Ammon's horn (tissue), 1 donor: ENCODE measurements around the gene HID1.
"Not testable (repeated sequence)": the region's sequence is repeated elsewhere in the genome, so short reads cannot be mapped to it uniquely, and the experiment has no call there.

Experiments used
- DNase-seq: peaks from one replicate; pipeline ENCODE4 v3.0.0-alpha.2; 2016; ENCODE audit warnings: low spot score

HID1 gene

GRCh38 chr17:74922694-74923537 lies 49.6 kb downstream of the HID1 start, which contains the start of gene USH1G:
TSS of gene USH1G (minus strand) at chr17:74923255. CDS start at chr17:74923073, 182 bp downstream.
- DNase-seq = no peak

DNA sequence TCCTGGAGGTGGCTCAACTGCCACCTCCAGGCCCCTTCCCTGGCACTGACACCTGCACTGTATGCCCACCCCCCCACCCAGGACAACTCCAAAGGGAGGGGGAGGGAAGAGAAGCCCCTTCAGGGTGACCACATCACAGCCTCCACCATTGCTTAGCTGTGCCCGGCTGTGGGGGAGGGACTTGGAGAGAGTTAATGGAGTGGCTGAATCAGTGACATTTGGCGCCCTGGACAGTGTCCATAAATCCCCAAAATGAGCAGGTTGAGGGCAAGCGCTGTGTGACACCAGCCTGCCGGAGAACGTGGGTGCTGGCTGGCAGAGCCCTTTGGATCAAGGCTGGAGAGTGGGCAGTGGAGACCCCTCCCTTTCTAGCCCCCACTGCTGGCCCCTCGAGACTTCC lies 50.4 kb downstream of the HID1 start:
- DNase-seq = no peak

DNA sequence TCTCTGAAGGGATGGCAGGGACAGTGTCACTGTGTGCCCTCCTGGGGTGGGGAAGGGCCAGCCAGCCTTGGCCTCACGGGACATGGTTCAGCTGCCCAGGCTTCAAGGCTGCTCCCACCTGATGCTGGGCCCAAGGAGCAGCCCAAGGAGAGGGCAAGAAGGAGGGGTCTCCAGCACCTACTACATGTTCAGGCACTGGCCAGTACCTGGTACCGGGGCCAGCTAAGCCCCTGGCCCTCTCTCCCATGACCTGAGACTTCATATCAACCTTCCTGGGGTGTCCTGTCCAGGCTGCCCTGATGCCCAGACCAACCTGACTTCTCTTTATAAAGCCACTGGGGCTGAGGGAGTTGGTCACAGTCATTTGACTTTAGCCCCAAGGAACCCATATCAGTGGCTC lies 50.8 kb downstream of the HID1 start:
- no peak for DNase-seq

GRCh38 chr17:74921026-74921681 lies 51.4 kb downstream of the HID1 start:
- no peak for DNase-seq

DNA sequence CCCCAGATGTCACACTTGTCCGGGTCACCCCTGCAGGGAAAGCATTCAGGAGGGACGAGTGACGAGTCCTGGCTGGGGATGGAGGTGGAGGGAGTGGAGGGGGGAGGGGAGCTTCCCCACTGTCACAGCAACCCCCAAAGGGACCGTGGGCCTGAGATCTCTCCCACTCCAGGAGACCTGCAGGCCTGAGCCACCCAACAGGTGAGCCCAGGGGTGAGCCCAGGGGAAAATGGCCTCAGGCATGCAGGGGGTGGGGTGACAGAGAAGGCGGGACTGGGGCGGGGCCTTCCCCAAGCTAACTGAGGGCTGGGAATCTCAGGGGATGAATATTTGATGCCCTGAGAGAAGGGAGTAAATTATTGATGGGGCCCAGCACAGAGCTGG lies 51.9 kb downstream of the HID1 start:
- DNase-seq = no peak

- no peak for DNase-seq
These were observed 52.3 kb downstream of the HID1 start for GRCh38 chr17:74920306-74920620.

DNA sequence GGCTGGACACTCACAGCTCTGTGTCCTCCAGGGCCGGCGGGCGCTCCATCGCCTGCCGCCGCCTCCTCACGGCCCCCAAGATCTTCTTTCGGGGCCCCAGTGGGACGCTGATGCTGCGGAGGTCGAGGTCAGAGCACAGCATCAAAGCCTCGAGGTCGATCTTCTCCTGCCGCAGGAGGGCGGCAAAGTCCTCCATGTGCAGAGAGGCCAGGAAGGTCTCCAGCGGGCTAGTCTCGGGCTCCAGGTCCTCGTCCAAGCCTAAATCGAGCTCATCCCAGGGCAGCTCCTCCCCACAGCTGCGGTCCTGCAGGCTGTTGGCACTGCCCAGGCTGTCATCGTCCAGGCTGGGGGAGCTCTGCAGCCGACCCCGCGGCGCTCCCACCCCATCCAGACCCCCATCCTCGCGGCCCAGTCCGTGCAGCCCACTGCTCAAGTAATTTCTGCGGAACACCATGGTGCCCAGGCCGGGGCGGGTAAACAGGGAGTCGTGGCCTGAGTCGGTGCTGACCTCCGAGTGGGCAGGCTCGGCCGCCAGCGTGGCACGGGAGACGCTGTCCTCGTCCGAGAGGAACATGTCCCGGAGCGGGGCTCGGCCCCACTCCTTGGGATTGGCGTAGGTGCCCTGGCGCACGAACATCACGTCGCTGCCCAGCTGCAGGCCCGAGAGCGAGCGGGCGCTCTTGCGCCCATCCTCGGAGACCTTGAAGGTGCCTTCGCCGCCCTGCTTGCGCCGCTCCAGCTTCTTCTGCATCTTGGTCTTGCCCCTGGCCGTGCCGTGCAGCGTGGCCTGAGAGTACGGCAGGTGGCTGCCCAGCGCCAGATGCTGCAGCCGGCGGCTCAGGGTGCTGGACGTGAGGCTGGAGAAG lies 52.9 kb downstream of the HID1 start:
- no peak for DNase-seq

- DNase-seq = no peak
These were observed 53.7 kb downstream of the HID1 start for GRCh38 chr17:74918906-74919305.

DNA sequence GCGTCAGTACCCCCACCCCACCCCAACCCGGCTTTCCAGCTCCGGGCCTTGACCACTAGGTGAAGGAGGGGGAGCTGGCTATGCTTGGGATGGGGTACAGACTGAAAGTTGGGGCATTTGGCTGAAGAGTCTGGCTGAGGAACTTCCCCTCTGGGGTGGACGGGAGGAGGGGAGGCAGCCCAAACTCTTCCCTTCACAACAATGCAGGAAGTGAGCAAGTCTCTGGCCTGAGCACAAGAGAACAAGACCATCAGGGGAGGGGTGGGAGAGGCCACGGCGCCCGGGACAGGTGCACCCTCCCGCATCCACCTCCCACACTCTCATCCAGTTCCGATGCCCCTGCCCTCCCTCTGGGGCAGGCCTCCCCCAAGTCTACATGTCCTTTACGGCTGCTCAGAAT lies 55.1 kb downstream of the HID1 start:
- peak; percentile 38 for DNase-seq

DNA sequence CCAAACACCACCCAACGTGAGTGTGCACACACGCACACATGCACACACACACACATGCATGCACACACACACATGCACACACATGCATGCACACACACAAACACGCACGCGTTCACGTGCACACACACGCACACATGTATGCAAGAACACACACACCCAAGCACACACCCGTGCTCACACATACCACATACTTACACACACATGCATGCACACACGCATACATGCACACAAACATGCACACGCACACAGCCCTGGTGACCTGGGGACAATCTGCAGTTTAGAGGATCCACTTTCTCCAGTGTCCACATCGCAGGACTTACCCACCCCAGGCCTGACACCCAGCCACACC lies 55.7 kb downstream of the HID1 start:
- DNase-seq = no peak

DNA sequence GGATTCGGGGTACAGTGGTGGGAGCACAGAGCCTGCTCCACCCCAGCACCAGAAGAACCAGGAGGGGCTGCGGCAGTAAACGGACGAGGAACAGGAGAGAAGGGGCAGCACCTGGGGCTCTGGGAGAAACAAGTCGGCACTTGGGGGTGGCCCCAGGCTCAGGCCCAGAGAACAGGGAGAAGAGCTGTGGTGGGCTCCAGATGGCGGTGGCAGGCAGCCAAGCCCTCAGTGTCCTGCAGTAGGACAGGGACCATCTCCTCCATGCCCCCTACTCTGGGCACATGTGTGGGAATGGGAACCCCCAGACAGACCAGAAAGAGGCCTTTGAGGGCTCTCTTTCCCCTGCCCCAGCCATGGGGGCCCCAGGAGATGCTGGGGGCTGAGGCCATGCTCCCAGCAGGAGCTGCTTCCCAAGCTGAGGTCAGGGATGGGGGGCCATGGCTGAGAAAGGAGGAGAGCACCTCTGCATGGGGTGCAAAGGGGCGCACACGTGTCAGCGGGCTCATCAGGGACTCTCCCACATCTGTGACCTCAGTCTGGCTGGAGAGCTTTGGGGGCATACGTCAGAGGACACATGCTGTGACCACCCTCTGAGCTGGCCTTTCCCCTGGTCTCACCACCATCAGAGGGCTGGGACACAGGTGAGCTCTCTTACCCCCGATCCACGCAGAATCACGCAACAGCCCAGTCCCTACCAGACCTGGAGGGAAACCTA lies 56.3 kb downstream of the HID1 start:
- no peak for DNase-seq

- not testable (repeated sequence) for DNase-seq
These were observed 61.1 kb downstream of the HID1 start for GRCh38 chr17:74911423-74911822.

DNA sequence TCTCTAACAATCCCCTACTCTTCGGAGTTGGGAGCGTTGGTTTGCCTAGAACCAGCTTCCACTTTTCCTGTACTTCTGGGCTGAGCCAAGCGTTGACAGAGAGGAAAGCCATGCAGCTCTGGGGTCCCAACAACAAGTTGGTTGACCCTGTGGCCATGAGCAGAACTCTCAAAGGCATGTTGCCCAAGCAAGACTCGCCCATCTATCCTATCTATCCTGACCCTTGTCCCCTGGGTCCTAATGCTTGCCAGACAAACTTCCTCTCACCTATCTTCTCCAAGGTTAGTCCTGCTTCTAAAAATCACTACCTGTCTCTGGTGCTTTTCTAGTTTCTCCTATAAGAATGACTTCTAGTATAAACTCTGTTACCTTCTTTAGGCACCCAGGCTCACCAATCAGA lies 63.5 kb downstream of the HID1 start:
- DNase-seq = not testable (repeated sequence)

- DNase-seq = no peak
These were observed 65.5 kb downstream of the HID1 start for GRCh38 chr17:74907012-74907411.

- not testable (repeated sequence) for DNase-seq
These were observed 66.3 kb downstream of the HID1 start for GRCh38 chr17:74906214-74906793.

- DNase-seq = no peak
These were observed 67.7 kb downstream of the HID1 start for GRCh38 chr17:74904687-74905409.

GRCh38 chr17:74903671-74904070 lies 68.9 kb downstream of the HID1 start:
- DNase-seq = no peak

- DNase-seq = no peak
These were observed 69.5 kb downstream of the HID1 start for GRCh38 chr17:74903034-74903433.

- no peak for DNase-seq
These were observed 71.0 kb downstream of the HID1 start for GRCh38 chr17:74901353-74902135.
